Colonic mucosa (tissue), 4 donors: ENCODE results near the gene NUPR1. TPM values are rescaled to one million over a fixed set of nuclear protein-coding genes. Genes with fewer than 3 reads are reported as not detected.
A peak's percentile ranks its signal among the peaks of the same experiment; 100 is the strongest.

Source experiments
- DNase-seq: peaks from one replicate; pipeline ENCODE4 v3.0.0-alpha.2; 2020
- H3K27ac ChIP-seq: fragments of 200-600 bp; one replicate; pipeline ENCODE4 v1.8.0; 2021
- H3K27me3 ChIP-seq: fragments of 200-600 bp; one replicate; pipeline ENCODE4 v1.8.0; 2021
- H3K36me3 ChIP-seq: fragments of 200-600 bp; one replicate; pipeline ENCODE4 v1.8.0; 2021
- H3K4me1 ChIP-seq: fragments of 200-600 bp; one replicate; pipeline ENCODE4 v1.8.0; 2021; ENCODE audit warnings: mild to moderate bottlenecking
- H3K4me3 ChIP-seq: fragments of 200-600 bp; one replicate; pipeline ENCODE4 v1.8.0; 2021
- H3K9ac ChIP-seq, 2 donors: one replicate each; pipeline ENCODE4 v1.7.0; 2013; ENCODE audit warnings: control low read depth in 2 of 2, low read depth in 2 of 2, low read length in 2 of 2
- H3K9me3 ChIP-seq: fragments of 200-600 bp; one replicate; pipeline ENCODE4 v1.8.0; 2021
- CTCF ChIP-seq: fragments of 200-600 bp; IDR thresholded peaks from one replicate; pipeline ENCODE4 v1.8.0; 2022; ENCODE audit warnings: antibody characterized with exemption, mild to moderate bottlenecking
- intact Hi-C: fragments of 100-400 bp; cut with DNase I; formaldehyde crosslinking; loops from one replicate; pipeline ENCODE4 v1.14.1; 2022
- total RNA-seq, 2 donors: library from RNA; stranded (reverse); fragmentation: NEBNext Ultra II Directional in 1 of 2; extraction: Animal tissue kit (Norgen Biotek cat#: 25700) in 1 of 2; gene quantifications; one replicate each; pipeline ENCODE4 v1.2.1, GENCODE V29; 2021
- donor health status: healthy.
- donor health status: DM: no; HTN: no; CAD: no.
- donor health status: DM: no; HTN: no; CAD: no.

Gene NUPR1
- total RNA-seq, 2 donors from 2014 or later, result 87.0 to 128 TPM

GRCh38 chr16:28526201-28527099 lies 12.3 kb downstream of the NUPR1 start:
- no peak overlapping the region for H3K27ac ChIP-seq
- intact Hi-C loops, result no loop called here
- no peaks in the 10 kb centered on the region for H3K36me3 ChIP-seq
- H3K4me3 ChIP-seq, result no peak overlapping the region
- no peak for TF ChIP-seq CTCF
- no peaks in the 10 kb centered on the region for H3K27me3 ChIP-seq
- H3K9ac ChIP-seq, result peak overlapping the region in 1 of 2 donors; percentile 28
- H3K9me3 ChIP-seq, result no peaks in the 10 kb centered on the region
- no peaks in the 10 kb centered on the region for H3K4me1 ChIP-seq
- no peak for DNase-seq

- Histone ChIP-seq H3K4me3 (no peak overlapping the region), H3K27me3 (no peaks in the 10 kb centered on the region), H3K4me1 (no peaks in the 10 kb centered on the region), H3K36me3 (no peaks in the 10 kb centered on the region), H3K27ac (no peak overlapping the region), H3K9me3 (no peaks in the 10 kb centered on the region), H3K9ac (no peak overlapping the region)
- intact Hi-C loops, result no loop called here
- no peak for DNase-seq
- TF ChIP-seq CTCF, result no peak
These were observed 14.0 kb downstream of the NUPR1 start for GRCh38 chr16:28524681-28525171.

GRCh38 chr16:28522792-28523191 lies 16.0 kb downstream of the NUPR1 start:
- Histone ChIP-seq H3K4me1 (no peaks in the 10 kb centered on the region), H3K27me3 (no peaks in the 10 kb centered on the region), H3K9ac (no peak overlapping the region), H3K4me3 (no peak overlapping the region), H3K36me3 (no peaks in the 10 kb centered on the region), H3K27ac (no peak overlapping the region), H3K9me3 (no peaks in the 10 kb centered on the region)
- TF ChIP-seq CTCF, result no peak
- DNase-seq, result no peak
- intact Hi-C loops, result no loop called here

GRCh38 chr16:28521436-28521835 lies 17.3 kb downstream of the NUPR1 start:
- Histone ChIP-seq H3K27ac (no peak overlapping the region), H3K9me3 (no peaks in the 10 kb centered on the region)
- intact Hi-C loops, result no loop called here

GRCh38 chr16:28520672-28521071 lies 18.1 kb downstream of the NUPR1 start:
- intact Hi-C loops, result no loop called here
- Histone ChIP-seq H3K27ac (no peak overlapping the region), H3K9me3 (no peaks in the 10 kb centered on the region)

More at GRCh38 chr16:28521436-28521835, 17.3 kb downstream of the NUPR1 start:
- no peaks in the 10 kb centered on the region for H3K27me3 ChIP-seq
- no peaks in the 10 kb centered on the region for H3K4me1 ChIP-seq
- DNase-seq, result no peak
- no peaks in the 10 kb centered on the region for H3K36me3 ChIP-seq
- no peak for TF ChIP-seq CTCF
- H3K4me3 ChIP-seq, result no peak overlapping the region
- H3K9ac ChIP-seq, result no peak overlapping the region

More at GRCh38 chr16:28520672-28521071, 18.1 kb downstream of the NUPR1 start:
- no peak overlapping the region for H3K4me3 ChIP-seq
- H3K36me3 ChIP-seq, result no peaks in the 10 kb centered on the region
- DNase-seq, result no peak
- TF ChIP-seq CTCF, result no peak
- H3K9ac ChIP-seq, result no peak overlapping the region
- no peaks in the 10 kb centered on the region for H3K4me1 ChIP-seq
- no peaks in the 10 kb centered on the region for H3K27me3 ChIP-seq
